ENCODE results near the gene TFAP2D.

TFAP2D gene

DNA sequence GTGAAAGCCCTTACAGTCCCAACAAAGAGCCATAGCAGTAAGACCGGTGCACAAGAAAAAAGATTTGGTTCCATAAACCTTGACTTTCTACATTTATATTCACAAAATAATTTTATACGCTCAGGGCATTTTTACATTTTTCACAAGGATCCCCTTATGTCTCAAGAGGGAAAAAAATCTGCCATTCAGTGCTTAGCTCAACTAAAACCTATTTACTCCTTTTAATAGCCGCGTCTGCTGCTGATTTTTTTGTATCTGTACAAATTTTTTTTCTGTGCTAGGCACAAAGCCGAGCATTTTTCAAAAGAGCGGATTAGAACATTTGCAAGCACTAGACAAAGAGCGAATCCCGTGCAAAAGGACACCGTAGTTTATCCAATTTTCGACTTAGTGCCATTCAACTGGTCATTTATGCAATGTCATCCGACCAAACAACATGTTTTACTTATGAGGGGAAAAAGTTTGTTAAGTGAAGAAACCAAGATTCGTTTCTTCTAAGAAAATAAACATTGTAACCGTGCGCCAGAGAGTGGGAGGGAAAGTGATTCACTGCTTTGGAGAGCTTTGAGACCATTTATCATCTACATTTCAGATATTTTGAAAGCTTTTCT, 3.7 kb downstream of the TFAP2D start:
- Histone ChIP-seq H3K4me1 (ENCODE audit: control insufficient read depth, insufficient read depth, low read length) (no peaks in the 10 kb centered on the region), H3K27ac (ENCODE audit: extremely low read depth, low read depth, low read length) (no peak overlapping the region), H3K9me3 (ENCODE audit: control insufficient read depth, insufficient read depth, low read depth, low read length) (no peaks in the 10 kb centered on the region), H3K4me3 (ENCODE audit: low read depth, low read length) (no peak overlapping the region), H3K36me3 (ENCODE audit: control insufficient read depth in 2 of 2, insufficient read depth in 1 of 2, low read length in 2 of 2) (no peaks in the 10 kb centered on the region)
- TF ChIP-seq ZNF404 (tag by site-specific recombination; IDR thresholded peaks at IDR 0.05) (no peak), ZNF133 (tag by site-specific recombination; IDR thresholded peaks at IDR 0.05) (no peak)
- TF ChIP-seq, protein P1, sequence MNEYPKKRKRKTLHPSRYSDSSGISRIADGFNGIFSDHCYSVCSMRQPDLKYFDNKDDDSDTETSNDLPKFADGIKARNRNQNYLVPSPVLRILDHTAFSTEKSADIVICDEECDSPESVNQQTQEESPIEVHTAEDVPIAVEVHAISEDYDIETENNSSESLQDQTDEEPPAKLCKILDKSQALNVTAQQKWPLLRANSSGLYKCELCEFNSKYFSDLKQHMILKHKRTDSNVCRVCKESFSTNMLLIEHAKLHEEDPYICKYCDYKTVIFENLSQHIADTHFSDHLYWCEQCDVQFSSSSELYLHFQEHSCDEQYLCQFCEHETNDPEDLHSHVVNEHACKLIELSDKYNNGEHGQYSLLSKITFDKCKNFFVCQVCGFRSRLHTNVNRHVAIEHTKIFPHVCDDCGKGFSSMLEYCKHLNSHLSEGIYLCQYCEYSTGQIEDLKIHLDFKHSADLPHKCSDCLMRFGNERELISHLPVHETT (tag by site-specific recombination; IDR thresholded peaks at IDR 0.05), result no peak
- CTCF ChIA-PET, result no interaction called here
- POLR2A ChIA-PET, result no interaction called here

DNA sequence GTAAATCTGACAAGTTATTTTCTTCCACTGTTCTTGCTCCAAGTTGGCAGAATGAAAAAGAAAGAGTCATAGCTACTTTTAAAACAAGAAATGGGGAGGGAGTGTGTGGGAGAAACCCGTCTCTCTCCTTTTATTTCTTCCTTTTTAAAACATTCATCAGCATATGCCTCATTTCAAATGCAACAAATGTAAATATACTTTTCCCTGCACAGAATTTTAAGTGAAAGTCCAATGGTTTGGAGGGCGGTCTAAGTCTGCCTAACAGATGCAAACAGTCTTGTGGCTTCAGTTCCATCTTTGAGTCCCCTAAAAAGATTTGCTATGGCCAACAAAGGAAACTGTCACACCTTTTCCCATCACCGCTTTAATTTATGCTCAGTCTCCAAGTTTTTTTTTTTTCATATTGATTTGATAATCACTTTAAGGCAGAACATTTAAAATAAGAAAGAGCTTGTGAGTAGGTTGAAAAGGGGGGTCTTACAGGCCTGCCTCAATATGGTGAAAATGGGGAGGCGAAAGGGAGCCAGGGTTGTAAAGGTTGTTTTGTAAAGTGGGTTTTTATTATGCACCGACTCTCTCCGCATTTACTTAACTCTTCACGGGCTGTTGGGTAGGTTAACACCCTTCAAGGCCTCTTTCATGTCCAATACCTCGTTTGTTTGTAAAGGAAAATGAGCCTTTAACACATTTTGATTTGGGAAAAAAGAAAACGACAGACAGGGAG, 4.6 kb downstream of the TFAP2D start:
- Histone ChIP-seq H3K4me1 (ENCODE audit: control insufficient read depth, insufficient read depth, low read length) (no peaks in the 10 kb centered on the region), H3K36me3 (ENCODE audit: control insufficient read depth in 2 of 2, insufficient read depth in 1 of 2, low read length in 2 of 2) (no peaks in the 10 kb centered on the region), H3K27ac (ENCODE audit: extremely low read depth, low read depth, low read length) (no peak overlapping the region), H3K9me3 (ENCODE audit: control insufficient read depth, insufficient read depth, low read depth, low read length) (no peaks in the 10 kb centered on the region), H3K4me3 (ENCODE audit: low read depth, low read length) (no peak overlapping the region)
- CTCF ChIA-PET, result interaction anchor here (0.6 kb wide), 2 partner anchors 19 to 792 kb away, joined by 3 read pairs; no protein-coding TSS in a partner anchor
- POLR2A ChIA-PET, result no interaction called here
- TF ChIP-seq ZNF394 (tag by site-specific recombination; IDR thresholded peaks at IDR 0.05; ENCODE audit: borderline replicate concordance) (no peak), ZNF302 (tag by site-specific recombination; IDR thresholded peaks at IDR 0.05; ENCODE audit: low read depth) (no peak), ZNF549 (tag by site-specific recombination; IDR thresholded peaks at IDR 0.05) (no peak), BCL11A (tag by site-specific recombination; IDR thresholded peaks at IDR 0.05; ENCODE audit: low read depth) (no peak), ZNF660 (tag by site-specific recombination; IDR thresholded peaks at IDR 0.05) (no peak), ZNF768 (tag by site-specific recombination; IDR thresholded peaks at IDR 0.05) (no peak), ZBTB20 (tag by site-specific recombination; IDR thresholded peaks at IDR 0.05) (no peak), SCRT2 (tag by site-specific recombination; IDR thresholded peaks at IDR 0.05) (no peak), ZNF132 (tag by site-specific recombination; IDR thresholded peaks at IDR 0.05; ENCODE audit: borderline replicate concordance) (no peak)
- TF ChIP-seq, protein P2, sequence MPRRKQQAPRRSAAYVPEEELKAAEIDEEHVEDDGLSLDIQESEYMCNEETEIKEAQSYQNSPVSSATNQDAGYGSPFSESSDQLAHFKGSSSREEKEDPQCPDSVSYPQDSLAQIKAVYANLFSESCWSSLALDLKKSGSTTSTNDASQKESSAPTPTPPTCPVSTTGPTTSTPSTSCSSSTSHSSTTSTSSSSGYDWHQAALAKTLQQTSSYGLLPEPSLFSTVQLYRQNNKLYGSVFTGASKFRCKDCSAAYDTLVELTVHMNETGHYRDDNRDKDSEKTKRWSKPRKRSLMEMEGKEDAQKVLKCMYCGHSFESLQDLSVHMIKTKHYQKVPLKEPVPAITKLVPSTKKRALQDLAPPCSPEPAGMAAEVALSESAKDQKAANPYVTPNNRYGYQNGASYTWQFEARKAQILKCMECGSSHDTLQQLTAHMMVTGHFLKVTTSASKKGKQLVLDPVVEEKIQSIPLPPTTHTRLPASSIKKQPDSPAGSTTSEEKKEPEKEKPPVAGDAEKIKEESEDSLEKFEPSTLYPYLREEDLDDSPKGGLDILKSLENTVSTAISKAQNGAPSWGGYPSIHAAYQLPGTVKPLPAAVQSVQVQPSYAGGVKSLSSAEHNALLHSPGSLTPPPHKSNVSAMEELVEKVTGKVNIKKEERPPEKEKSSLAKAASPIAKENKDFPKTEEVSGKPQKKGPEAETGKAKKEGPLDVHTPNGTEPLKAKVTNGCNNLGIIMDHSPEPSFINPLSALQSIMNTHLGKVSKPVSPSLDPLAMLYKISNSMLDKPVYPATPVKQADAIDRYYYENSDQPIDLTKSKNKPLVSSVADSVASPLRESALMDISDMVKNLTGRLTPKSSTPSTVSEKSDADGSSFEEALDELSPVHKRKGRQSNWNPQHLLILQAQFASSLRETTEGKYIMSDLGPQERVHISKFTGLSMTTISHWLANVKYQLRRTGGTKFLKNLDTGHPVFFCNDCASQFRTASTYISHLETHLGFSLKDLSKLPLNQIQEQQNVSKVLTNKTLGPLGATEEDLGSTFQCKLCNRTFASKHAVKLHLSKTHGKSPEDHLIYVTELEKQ (tag by site-specific recombination; IDR thresholded peaks at IDR 0.05; ENCODE audit: borderline replicate concordance), result no peak
- TF ChIP-seq, protein P3, sequence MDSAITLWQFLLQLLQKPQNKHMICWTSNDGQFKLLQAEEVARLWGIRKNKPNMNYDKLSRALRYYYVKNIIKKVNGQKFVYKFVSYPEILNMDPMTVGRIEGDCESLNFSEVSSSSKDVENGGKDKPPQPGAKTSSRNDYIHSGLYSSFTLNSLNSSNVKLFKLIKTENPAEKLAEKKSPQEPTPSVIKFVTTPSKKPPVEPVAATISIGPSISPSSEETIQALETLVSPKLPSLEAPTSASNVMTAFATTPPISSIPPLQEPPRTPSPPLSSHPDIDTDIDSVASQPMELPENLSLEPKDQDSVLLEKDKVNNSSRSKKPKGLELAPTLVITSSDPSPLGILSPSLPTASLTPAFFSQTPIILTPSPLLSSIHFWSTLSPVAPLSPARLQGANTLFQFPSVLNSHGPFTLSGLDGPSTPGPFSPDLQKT (IDR thresholded peaks at IDR 0.05; ENCODE audit: borderline replicate concordance, low read depth, low read length), result no peak
- TF ChIP-seq, protein P4, sequence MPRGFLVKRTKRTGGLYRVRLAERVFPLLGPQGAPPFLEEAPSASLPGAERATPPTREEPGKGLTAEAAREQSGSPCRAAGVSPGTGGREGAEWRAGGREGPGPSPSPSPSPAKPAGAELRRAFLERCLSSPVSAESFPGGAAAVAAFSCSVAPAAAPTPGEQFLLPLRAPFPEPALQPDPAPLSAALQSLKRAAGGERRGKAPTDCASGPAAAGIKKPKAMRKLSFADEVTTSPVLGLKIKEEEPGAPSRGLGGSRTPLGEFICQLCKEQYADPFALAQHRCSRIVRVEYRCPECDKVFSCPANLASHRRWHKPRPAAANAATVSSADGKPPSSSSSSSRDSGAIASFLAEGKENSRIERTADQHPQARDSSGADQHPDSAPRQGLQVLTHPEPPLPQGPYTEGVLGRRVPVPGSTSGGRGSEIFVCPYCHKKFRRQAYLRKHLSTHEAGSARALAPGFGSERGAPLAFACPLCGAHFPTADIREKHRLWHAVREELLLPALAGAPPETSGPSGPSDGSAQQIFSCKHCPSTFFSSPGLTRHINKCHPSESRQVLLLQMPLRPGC (tag by site-specific recombination; IDR thresholded peaks at IDR 0.05), result no peak
- TF ChIP-seq, protein P5, sequence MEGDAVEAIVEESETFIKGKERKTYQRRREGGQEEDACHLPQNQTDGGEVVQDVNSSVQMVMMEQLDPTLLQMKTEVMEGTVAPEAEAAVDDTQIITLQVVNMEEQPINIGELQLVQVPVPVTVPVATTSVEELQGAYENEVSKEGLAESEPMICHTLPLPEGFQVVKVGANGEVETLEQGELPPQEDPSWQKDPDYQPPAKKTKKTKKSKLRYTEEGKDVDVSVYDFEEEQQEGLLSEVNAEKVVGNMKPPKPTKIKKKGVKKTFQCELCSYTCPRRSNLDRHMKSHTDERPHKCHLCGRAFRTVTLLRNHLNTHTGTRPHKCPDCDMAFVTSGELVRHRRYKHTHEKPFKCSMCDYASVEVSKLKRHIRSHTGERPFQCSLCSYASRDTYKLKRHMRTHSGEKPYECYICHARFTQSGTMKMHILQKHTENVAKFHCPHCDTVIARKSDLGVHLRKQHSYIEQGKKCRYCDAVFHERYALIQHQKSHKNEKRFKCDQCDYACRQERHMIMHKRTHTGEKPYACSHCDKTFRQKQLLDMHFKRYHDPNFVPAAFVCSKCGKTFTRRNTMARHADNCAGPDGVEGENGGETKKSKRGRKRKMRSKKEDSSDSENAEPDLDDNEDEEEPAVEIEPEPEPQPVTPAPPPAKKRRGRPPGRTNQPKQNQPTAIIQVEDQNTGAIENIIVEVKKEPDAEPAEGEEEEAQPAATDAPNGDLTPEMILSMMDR (tag by site-specific recombination; IDR thresholded peaks at IDR 0.05), result no peak
- TF ChIP-seq, protein P6, sequence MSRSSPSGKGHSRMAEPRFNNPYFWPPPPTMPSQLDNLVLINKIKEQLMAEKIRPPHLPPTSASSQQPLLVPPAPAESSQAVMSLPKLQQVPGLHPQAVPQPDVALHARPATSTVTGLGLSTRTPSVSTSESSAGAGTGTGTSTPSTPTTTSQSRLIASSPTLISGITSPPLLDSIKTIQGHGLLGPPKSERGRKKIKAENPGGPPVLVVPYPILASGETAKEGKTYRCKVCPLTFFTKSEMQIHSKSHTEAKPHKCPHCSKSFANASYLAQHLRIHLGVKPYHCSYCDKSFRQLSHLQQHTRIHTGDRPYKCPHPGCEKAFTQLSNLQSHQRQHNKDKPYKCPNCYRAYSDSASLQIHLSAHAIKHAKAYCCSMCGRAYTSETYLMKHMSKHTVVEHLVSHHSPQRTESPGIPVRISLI (tag by site-specific recombination; IDR thresholded peaks at IDR 0.05), result no peak
- TF ChIP-seq, protein P7, sequence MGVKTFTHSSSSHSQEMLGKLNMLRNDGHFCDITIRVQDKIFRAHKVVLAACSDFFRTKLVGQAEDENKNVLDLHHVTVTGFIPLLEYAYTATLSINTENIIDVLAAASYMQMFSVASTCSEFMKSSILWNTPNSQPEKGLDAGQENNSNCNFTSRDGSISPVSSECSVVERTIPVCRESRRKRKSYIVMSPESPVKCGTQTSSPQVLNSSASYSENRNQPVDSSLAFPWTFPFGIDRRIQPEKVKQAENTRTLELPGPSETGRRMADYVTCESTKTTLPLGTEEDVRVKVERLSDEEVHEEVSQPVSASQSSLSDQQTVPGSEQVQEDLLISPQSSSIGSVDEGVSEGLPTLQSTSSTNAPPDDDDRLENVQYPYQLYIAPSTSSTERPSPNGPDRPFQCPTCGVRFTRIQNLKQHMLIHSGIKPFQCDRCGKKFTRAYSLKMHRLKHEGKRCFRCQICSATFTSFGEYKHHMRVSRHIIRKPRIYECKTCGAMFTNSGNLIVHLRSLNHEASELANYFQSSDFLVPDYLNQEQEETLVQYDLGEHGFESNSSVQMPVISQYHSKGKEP (tag by site-specific recombination; IDR thresholded peaks at IDR 0.05), result no peak
